Gastrocnemius medialis (tissue), 4 donors: Measurements from ENCODE around the gene NRG3.

Experiments used
- POLR2A ChIP-seq, 2 donors: fragments of 450-650 bp; IDR thresholded peaks; one replicate each; pipeline ENCODE4 v1.6.1; 2017; ENCODE audit warnings: antibody characterized with exemption in 2 of 2, mild to moderate bottlenecking in 2 of 2, moderate library complexity in 2 of 2
- TF ChIP-seq, protein P1 (sequence below), 5 experiments: fragments of 450-650 bp in 3 of 5; fragments of 200-600 bp in 2 of 5; sonication (generic) in 2 of 5; IDR thresholded peaks in 4 of 5; conservative IDR thresholded peaks in 1 of 5; 1 replicate in 4 of 5; 2 replicates in 1 of 5; pipeline ENCODE4 v1.5.1; 2016 to 2019; ENCODE audit warnings: antibody characterized with exemption in 5 of 5, mild to moderate bottlenecking in 3 of 5, moderate library complexity in 3 of 5

DNA sequence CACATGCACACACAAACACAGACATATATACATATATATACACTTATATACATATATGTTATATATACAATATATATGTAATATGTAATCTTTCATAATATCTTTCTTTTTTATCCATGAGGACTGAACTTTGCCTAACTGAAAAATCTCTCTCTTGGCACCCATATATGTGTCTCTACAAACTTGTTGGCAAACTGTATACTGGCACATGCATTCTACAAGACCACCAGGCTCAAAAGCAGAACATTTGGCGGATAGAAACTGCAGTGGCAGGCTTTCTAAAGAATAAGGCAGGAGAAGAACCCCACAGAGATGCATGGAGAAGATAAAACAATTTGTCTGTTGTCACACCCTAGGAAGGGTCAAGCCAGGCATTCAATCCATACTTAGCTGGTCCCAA is 165.3 kb downstream of the NRG3 start:
- TF ChIP-seq, protein P1, sequence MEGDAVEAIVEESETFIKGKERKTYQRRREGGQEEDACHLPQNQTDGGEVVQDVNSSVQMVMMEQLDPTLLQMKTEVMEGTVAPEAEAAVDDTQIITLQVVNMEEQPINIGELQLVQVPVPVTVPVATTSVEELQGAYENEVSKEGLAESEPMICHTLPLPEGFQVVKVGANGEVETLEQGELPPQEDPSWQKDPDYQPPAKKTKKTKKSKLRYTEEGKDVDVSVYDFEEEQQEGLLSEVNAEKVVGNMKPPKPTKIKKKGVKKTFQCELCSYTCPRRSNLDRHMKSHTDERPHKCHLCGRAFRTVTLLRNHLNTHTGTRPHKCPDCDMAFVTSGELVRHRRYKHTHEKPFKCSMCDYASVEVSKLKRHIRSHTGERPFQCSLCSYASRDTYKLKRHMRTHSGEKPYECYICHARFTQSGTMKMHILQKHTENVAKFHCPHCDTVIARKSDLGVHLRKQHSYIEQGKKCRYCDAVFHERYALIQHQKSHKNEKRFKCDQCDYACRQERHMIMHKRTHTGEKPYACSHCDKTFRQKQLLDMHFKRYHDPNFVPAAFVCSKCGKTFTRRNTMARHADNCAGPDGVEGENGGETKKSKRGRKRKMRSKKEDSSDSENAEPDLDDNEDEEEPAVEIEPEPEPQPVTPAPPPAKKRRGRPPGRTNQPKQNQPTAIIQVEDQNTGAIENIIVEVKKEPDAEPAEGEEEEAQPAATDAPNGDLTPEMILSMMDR (IDR thresholded peaks at IDR 0.05 in 4 of 5, conservative IDR thresholded peaks at IDR 0.05 in 1 of 5), result no peak
- no peak for TF ChIP-seq POLR2A (IDR thresholded peaks at IDR 0.05)
